Osteoblast (primary cell): ENCODE results near the gene IPO4. TPM values are rescaled to one million over a fixed set of nuclear protein-coding genes. Genes with fewer than 3 reads are reported as not detected.
A peak's percentile ranks its signal among the peaks of the same experiment; 100 is the strongest.

ENCODE experiments used
- DNase-seq: peaks from one replicate; pipeline ENCODE4 v3.0.0; 2011; ENCODE audit warnings: low spot score, mixed read lengths; ENCODE audit not compliant: insufficient read length; ENCODE audit errors: missing footprints
- H2AFZ ChIP-seq: 2 replicates; pipeline ENCODE4 v1.6.0; 2011; ENCODE audit warnings: mild to moderate bottlenecking, low read length
- H3K27ac ChIP-seq: 2 replicates; pipeline ENCODE4 v1.5.1; 2011; ENCODE audit warnings: mild to moderate bottlenecking, low read depth, low read length, moderate library complexity
- H3K27me3 ChIP-seq: 2 replicates; pipeline ENCODE4 v1.6.0; 2012; ENCODE audit warnings: mild to moderate bottlenecking, control low read depth, inconsistent platforms, low read length, moderate library complexity; ENCODE audit not compliant: insufficient read depth
- H3K36me3 ChIP-seq: 2 replicates; pipeline ENCODE4 v1.5.1; 2011; ENCODE audit warnings: mild to moderate bottlenecking, low read length, control low read depth, moderate library complexity; ENCODE audit not compliant: insufficient read depth
- H3K4me1 ChIP-seq: 2 replicates; pipeline ENCODE4 v1.5.1; 2011; ENCODE audit warnings: mild to moderate bottlenecking, low read length, control low read depth, moderate library complexity; ENCODE audit not compliant: insufficient read depth
- H3K4me2 ChIP-seq: 2 replicates; pipeline ENCODE4 v1.6.0; 2011; ENCODE audit warnings: mild to moderate bottlenecking, low read length; ENCODE audit not compliant: insufficient read depth
- H3K4me3 ChIP-seq: fragments of 200-600 bp; sonication (generic); 3 replicates; pipeline ENCODE4 v1.5.1; 2012; ENCODE audit warnings: mild to moderate bottlenecking, low read length, inconsistent platforms; ENCODE audit not compliant: insufficient read depth
- H3K79me2 ChIP-seq: 2 replicates; pipeline ENCODE4 v1.6.0; 2012; ENCODE audit warnings: mild to moderate bottlenecking, low read length, control low read depth, inconsistent platforms; ENCODE audit not compliant: insufficient read depth
- H3K9me3 ChIP-seq: 2 replicates; pipeline ENCODE4 v1.5.1; 2011; ENCODE audit warnings: low read depth, low read length, control low read depth
- H4K20me1 ChIP-seq: 2 replicates; pipeline ENCODE4 v1.6.0; 2012; ENCODE audit warnings: mild to moderate bottlenecking, low read length, control low read depth; ENCODE audit not compliant: insufficient read depth
- CTCF ChIP-seq: IDR thresholded peaks from 2 replicates; pipeline ENCODE4 v1.5.1; 2011; ENCODE audit warnings: mild to moderate bottlenecking, low read depth, low read length, moderate library complexity; ENCODE audit errors: extremely low read depth
- total RNA-seq: library from RNA; depleted of rRNA; stranded (reverse); fragments of >200 nt; gene quantifications from 2 replicates; pipeline ENCODE4 v1.2.3, GENCODE V29; 2012

The IPO4 gene
- total RNA-seq, 1 donor: 47.0 TPM

DNA sequence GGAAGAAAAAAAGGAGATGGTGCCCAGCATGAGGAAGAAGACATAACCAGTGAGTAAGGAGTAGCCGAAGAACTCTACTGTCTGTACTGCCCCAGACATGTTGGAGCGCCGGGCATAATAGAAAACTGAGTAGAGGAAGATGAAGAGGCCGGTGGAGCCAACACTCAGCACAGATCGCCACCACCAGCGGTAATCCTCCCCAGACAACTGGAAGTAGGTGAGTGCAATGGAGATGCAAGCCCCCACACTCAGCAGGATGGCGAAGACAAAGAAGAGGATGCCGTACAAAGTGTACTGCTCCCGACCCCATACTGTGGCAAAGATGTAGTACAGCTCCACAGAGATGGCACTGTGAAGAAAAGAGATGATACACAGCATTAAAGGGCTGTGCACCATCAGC, 844 bp upstream of the IPO4 start:
- Histone ChIP-seq H3K27ac (peak overlapping the region; percentile 74), H3K4me3 (peak overlapping the region; percentile 90), H3K36me3 (peaks cover 41% of the 10 kb centered on the region), H3K4me1 (peaks cover 13% of the 10 kb centered on the region), H3K27me3 (no peaks in the 10 kb centered on the region), H4K20me1 (peaks cover 4% of the 10 kb centered on the region), H2AFZ (peak overlapping the region; percentile 53), H3K79me2 (peaks cover 48% of the 10 kb centered on the region), H3K4me2 (peak overlapping the region; percentile 86), H3K9me3 (no peaks in the 10 kb centered on the region)
- no peak for DNase-seq
- TF ChIP-seq CTCF: no peak

- Histone ChIP-seq H3K79me2 (peaks cover 43% of the 10 kb centered on the region), H2AFZ (peak overlapping the region; percentile 53), H3K4me3 (peak overlapping the region; percentile 90), H3K4me1 (peaks cover 11% of the 10 kb centered on the region), H4K20me1 (peaks cover 4% of the 10 kb centered on the region), H3K27ac (peak overlapping the region; percentile 74), H3K9me3 (no peaks in the 10 kb centered on the region), H3K4me2 (peak overlapping the region; percentile 86), H3K27me3 (no peaks in the 10 kb centered on the region), H3K36me3 (peaks cover 45% of the 10 kb centered on the region)
- TF ChIP-seq CTCF: no peak
- no peak for DNase-seq
Measured at GRCh38 chr14:24189059-24189375, 401 bp upstream of the IPO4 start.

DNA sequence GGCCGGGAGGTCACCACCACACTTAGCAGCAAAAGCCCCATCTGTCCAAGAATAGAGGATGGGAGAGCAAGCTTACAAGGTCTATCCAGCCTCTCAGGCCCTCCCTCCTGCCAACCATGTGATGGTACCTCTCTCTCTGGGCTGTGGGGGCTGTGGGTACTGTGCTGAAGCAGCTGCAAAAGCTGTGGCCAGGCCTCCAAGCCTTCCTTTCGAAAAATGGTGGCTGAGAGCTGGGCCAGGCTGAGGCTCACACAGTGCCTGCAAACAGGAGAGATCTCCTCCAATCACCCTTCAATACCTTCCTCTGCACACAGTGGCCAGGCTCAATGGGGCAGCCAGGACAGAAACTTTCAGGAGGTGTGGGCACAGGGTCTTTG, 1.1 kb downstream of the IPO4 start:
- H3K27me3 ChIP-seq: no peaks in the 10 kb centered on the region
- peaks cover 4% of the 10 kb centered on the region for H4K20me1 ChIP-seq
- no peak for TF ChIP-seq CTCF
- peaks cover 48% of the 10 kb centered on the region for H3K36me3 ChIP-seq
- H3K9me3 ChIP-seq: no peaks in the 10 kb centered on the region
- peak overlapping the region; percentile 74 for H3K27ac ChIP-seq
- no peak overlapping the region for H2AFZ ChIP-seq
- peaks cover 33% of the 10 kb centered on the region for H3K79me2 ChIP-seq
- H3K4me2 ChIP-seq: peak overlapping the region; percentile 86
- H3K4me3 ChIP-seq: peak overlapping the region; percentile 90
- H3K4me1 ChIP-seq: peaks cover 11% of the 10 kb centered on the region
- DNase-seq: no peak

GRCh38 chr14:24186831-24187538, 1.6 kb downstream of the IPO4 start:
- Histone ChIP-seq H3K4me1 (peaks cover 11% of the 10 kb centered on the region), H3K79me2 (peaks cover 28% of the 10 kb centered on the region), H3K4me3 (no peak overlapping the region), H3K36me3 (peaks cover 47% of the 10 kb centered on the region), H3K27me3 (no peaks in the 10 kb centered on the region), H3K27ac (no peak overlapping the region), H3K4me2 (peak overlapping the region; percentile 86), H2AFZ (no peak overlapping the region), H3K9me3 (no peaks in the 10 kb centered on the region), H4K20me1 (peaks cover 4% of the 10 kb centered on the region)
- DNase-seq: no peak
- no peak for TF ChIP-seq CTCF
